PFSK-1 (cell line): ENCODE measurements around the gene SLC44A5.

Source experiments
- FOXP2 ChIP-seq: optimal IDR thresholded peaks from 2 replicates; pipeline ENCODE3; 2011; ENCODE audit warnings: borderline replicate concordance, control low read depth, inconsistent platforms; ENCODE audit not compliant: insufficient read depth; ENCODE audit errors: extremely low read length, extremely low read depth
- POLR2AphosphoS5 ChIP-seq: IDR thresholded peaks from 2 replicates; pipeline ENCODE4 v1.6.1; 2012; ENCODE audit warnings: low read depth, mild to moderate bottlenecking, control low read depth, low read length, moderate library complexity
- SIN3A ChIP-seq: IDR thresholded peaks from 2 replicates; pipeline ENCODE4 v1.6.1; 2012; ENCODE audit warnings: mild to moderate bottlenecking, low read length, moderate library complexity, borderline replicate concordance; ENCODE audit not compliant: insufficient read depth
- TAF1 ChIP-seq: IDR thresholded peaks from 2 replicates; pipeline ENCODE4 v1.6.1; 2012; ENCODE audit warnings: low read length, control low read depth, borderline replicate concordance; ENCODE audit not compliant: insufficient read depth
- TF ChIP-seq, protein P1 (sequence below), 2 experiments: IDR thresholded peaks; 2 replicates each; pipeline versions ENCODE4 v1.6.1 to v1.8.0; 2011 to 2012; ENCODE audit warnings: low read depth in 2 of 2, low read length in 2 of 2, control low read depth in 1 of 2, inconsistent platforms in 1 of 2, mild to moderate bottlenecking in 1 of 2, moderate library complexity in 1 of 2; ENCODE audit not compliant: insufficient read depth in 1 of 2

Gene SLC44A5

DNA sequence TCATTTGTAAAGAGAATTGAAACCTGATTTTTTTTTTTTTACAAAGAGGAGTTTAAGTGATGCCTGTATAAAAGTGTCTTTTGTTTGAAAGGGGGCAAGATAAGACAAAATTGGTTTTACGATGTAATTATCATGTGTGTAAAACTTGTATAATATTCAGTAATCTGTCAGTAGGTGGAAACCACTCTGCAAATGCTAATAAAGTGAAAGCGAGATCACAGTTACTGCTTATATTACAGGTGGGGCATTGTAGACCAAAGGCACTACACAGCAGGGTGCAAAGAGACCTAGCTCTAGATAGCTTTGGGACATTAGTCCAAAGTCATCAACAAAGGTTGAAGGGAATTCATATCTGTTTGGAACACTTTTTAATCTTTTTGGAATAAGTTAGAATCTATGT lies 302.5 kb downstream of the SLC44A5 start:
- TF ChIP-seq SIN3A (no peak), FOXP2 (no peak), TAF1 (no peak), POLR2AphosphoS5 (no peak)
- TF ChIP-seq, protein P1, sequence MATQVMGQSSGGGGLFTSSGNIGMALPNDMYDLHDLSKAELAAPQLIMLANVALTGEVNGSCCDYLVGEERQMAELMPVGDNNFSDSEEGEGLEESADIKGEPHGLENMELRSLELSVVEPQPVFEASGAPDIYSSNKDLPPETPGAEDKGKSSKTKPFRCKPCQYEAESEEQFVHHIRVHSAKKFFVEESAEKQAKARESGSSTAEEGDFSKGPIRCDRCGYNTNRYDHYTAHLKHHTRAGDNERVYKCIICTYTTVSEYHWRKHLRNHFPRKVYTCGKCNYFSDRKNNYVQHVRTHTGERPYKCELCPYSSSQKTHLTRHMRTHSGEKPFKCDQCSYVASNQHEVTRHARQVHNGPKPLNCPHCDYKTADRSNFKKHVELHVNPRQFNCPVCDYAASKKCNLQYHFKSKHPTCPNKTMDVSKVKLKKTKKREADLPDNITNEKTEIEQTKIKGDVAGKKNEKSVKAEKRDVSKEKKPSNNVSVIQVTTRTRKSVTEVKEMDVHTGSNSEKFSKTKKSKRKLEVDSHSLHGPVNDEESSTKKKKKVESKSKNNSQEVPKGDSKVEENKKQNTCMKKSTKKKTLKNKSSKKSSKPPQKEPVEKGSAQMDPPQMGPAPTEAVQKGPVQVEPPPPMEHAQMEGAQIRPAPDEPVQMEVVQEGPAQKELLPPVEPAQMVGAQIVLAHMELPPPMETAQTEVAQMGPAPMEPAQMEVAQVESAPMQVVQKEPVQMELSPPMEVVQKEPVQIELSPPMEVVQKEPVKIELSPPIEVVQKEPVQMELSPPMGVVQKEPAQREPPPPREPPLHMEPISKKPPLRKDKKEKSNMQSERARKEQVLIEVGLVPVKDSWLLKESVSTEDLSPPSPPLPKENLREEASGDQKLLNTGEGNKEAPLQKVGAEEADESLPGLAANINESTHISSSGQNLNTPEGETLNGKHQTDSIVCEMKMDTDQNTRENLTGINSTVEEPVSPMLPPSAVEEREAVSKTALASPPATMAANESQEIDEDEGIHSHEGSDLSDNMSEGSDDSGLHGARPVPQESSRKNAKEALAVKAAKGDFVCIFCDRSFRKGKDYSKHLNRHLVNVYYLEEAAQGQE (IDR thresholded peaks at IDR 0.05; ENCODE audit: insufficient read depth in 1 of 2, low read depth in 2 of 2, low read length in 2 of 2): no peak

DNA sequence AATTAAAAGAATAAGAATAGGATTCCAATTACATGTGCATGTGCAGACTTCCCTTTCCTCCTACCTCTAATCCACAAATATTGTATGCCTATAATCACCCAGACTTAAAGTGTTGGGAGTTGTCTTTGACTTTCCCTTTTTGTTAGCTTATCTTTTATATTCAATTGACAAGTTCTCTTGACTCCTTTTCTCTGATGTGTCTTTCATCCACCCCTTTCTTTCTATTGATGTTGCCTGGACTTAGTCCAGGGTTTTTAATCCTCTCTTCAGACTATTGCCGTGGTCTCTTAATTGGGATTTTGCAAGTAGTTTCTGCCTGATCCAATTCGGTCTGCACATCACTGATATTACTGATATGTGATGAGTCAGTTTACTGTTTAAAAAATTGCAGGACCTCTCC lies 305.9 kb downstream of the SLC44A5 start:
- TF ChIP-seq FOXP2 (no peak), SIN3A (no peak), POLR2AphosphoS5 (no peak)
- TF ChIP-seq, protein P1 (IDR thresholded peaks at IDR 0.05; ENCODE audit: insufficient read depth in 1 of 2, low read depth in 2 of 2, low read length in 2 of 2): no peak

DNA sequence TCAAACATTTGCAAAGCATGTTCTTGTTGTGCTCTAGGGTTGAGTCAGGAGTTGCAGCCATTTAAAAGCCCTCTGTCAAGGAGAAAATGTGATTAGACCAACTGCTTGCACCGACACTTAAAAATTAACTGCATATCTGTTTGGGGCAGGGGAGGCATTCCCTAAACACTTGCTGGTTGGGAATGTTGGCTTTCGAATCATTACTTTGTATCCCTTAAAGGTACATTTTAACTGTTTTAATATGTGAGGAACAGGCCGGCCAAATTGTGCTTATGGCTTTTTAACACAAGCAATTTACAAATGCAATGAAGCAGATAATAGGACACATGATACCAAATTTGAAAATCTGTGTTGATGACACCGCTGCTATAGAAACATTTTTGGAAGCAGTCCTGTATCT lies 317.6 kb downstream of the SLC44A5 start:
- TF ChIP-seq, protein P1 (IDR thresholded peaks at IDR 0.05; ENCODE audit: insufficient read depth in 1 of 2, low read depth in 2 of 2, low read length in 2 of 2): no peak
- TF ChIP-seq TAF1: no peak

DNA sequence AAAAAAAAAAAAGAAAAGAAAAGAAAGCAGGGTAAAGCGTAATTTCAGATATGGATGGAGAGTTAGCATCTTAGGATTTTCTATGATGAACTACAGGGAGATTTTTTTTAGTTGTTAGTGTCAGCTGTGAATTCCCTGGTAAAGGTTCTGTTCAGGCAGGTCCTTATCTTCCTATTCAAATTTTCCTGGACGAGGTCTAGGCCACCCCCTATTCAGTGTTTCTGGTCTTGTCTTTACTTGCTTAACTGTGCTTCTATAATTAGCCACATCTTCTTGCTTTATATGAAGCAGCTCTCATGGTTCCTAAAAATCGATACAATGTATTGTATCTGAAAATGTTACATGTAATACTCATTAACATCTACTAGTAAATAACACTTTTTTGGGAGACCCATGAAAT lies 318.9 kb downstream of the SLC44A5 start:
- TF ChIP-seq POLR2AphosphoS5 (no peak), TAF1 (no peak), SIN3A (no peak), FOXP2 (no peak)
- TF ChIP-seq, protein P1 (IDR thresholded peaks at IDR 0.05; ENCODE audit: insufficient read depth in 1 of 2, low read depth in 2 of 2, low read length in 2 of 2): no peak

DNA sequence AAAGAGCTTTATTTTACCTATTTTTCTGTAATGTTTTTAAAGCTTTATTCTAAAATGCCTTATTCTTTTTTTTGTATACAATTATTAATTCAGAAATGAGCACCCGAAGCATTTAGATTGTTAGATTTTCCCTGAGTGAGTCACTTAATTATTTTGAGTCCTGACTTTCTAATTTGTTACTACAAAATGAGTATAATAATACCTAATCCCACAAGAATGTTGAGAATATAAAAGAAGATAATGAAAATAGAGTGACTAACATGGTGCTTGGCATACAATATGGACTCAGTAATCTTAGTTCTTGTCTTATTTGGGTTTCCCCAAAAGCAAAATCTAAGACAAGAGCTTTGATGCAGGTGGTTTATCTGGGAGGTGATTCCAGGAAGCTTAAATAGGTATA lies 334.5 kb downstream of the SLC44A5 start:
- TF ChIP-seq POLR2AphosphoS5 (no peak), SIN3A (no peak), FOXP2 (no peak), TAF1 (no peak)
- TF ChIP-seq, protein P1 (IDR thresholded peaks at IDR 0.05; ENCODE audit: insufficient read depth in 1 of 2, low read depth in 2 of 2, low read length in 2 of 2): no peak
